Endothelial cell (in vitro differentiated cells): ENCODE measurements around the gene CDH3. TPM values are rescaled to one million over a fixed set of nuclear protein-coding genes. Genes with fewer than 3 reads are reported as not detected.
"Not testable (repeated sequence)": the region's sequence is repeated elsewhere in the genome, so short reads cannot be mapped to it uniquely, and the experiment has no call there.

Source experiments
- DNase-seq: peaks from one replicate; pipeline ENCODE4 v3.0.0; 2021; ENCODE audit warnings: low spot score
- H3K27ac Mint-ChIP-seq: one replicate; pipeline ENCODE4 v1.8.0; 2021; ENCODE audit warnings: mixed read lengths, inconsistent platforms; ENCODE audit not compliant: unreplicated experiment
- H3K27me3 Mint-ChIP-seq: one replicate; pipeline ENCODE4 v1.8.0; 2021; ENCODE audit warnings: mild to moderate bottlenecking, moderate library complexity, mixed read lengths, inconsistent platforms; ENCODE audit not compliant: unreplicated experiment
- H3K36me3 Mint-ChIP-seq: one replicate; pipeline ENCODE4 v1.8.0; 2021; ENCODE audit warnings: mild to moderate bottlenecking, low read depth, mixed read lengths, inconsistent platforms; ENCODE audit not compliant: unreplicated experiment
- H3K4me1 Mint-ChIP-seq: one replicate; pipeline ENCODE4 v1.8.0; 2021; ENCODE audit warnings: mild to moderate bottlenecking, mixed read lengths, inconsistent platforms; ENCODE audit not compliant: unreplicated experiment
- H3K4me3 Mint-ChIP-seq: one replicate; pipeline ENCODE4 v1.8.0; 2021; ENCODE audit warnings: mild to moderate bottlenecking, mixed read lengths, inconsistent platforms; ENCODE audit not compliant: unreplicated experiment
- H3K9me3 Mint-ChIP-seq: one replicate; pipeline ENCODE4 v1.8.0; 2021; ENCODE audit warnings: mixed read lengths, inconsistent platforms; ENCODE audit not compliant: unreplicated experiment
- CTCF ChIP-seq: fragments of 200-600 bp; sonication (generic); IDR thresholded peaks from one replicate; pipeline ENCODE4 v1.5.0; 2021; ENCODE audit warnings: antibody characterized with exemption; ENCODE audit not compliant: unreplicated experiment
- total RNA-seq: library from RNA; stranded (reverse); fragmentation: NEBNext Ultra II Directional; extraction: Animal tissue kit (Norgen Biotek cat#: 25700); gene quantifications from one replicate; pipeline ENCODE4 v1.2.1, GENCODE V29; 2021; ENCODE audit not compliant: unreplicated experiment

Gene CDH3
- total RNA-seq, 1 donor from 2014 or later, result 3.2 TPM

DNA sequence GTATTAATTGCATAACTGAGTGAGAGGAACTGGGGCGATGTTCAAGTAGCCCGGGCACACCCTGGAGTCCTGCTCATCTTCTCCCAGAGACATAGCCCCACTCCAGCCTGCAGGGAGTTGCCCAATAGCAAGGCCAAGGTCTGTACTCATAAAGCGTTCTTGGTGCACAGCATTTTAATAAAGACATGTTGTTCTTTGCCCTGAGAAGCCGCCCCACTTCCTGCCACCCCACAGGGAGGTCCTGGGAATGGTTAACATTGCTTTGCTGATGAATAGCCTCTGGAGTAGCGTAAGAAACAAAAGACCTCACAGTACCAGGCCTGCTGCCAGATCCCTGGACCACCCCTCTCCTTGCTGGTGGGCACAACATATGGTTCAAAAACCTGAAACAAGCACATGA lies 70.4 kb downstream of the CDH3 start:
- H3K27ac Mint-ChIP-seq, result no peak overlapping the region
- H3K9me3 Mint-ChIP-seq, result no peaks in the 10 kb centered on the region

GRCh38 chr16:68716516-68716915 lies 71.4 kb downstream of the CDH3 start:
- DNase-seq, H3K9me3 Mint-ChIP-seq, H3K27me3 Mint-ChIP-seq, H3K36me3 Mint-ChIP-seq, H3K4me1 Mint-ChIP-seq, H3K4me3 Mint-ChIP-seq, H3K27ac Mint-ChIP-seq: not testable (repeated sequence)

More for the DNA sequence above, 70.4 kb downstream of the CDH3 start:
- peaks cover 7% of the 10 kb centered on the region for H3K4me1 Mint-ChIP-seq
- no peak for TF ChIP-seq CTCF
- H3K4me3 Mint-ChIP-seq, result no peak overlapping the region
- no peaks in the 10 kb centered on the region for H3K36me3 Mint-ChIP-seq
- peaks cover 6% of the 10 kb centered on the region for H3K27me3 Mint-ChIP-seq
- no peak for DNase-seq

GRCh38 chr16:68717684-68718083 lies 72.6 kb downstream of the CDH3 start:
- Mint-ChIP-seq H3K4me1 (no peaks in the 10 kb centered on the region), H3K27me3 (peaks cover 6% of the 10 kb centered on the region)
- DNase-seq, result no peak

DNA sequence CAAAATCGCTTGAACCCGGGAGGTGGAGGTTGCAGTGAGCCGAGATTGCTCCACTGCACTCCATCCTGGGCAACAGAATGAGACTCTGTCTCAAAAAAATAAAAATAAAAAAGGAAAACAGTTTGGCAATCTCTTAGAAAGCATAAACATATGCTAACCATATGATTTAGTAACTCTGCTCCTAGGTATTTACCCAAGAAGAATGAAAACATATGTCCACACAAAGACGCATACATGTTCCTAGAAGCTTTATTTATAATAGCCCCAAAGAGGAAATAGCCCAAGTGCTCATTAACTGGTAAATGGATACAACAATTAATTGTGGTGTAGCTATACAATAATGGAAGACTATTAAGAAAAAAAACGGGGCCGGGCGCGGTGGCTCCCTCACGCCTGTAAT lies 73.5 kb downstream of the CDH3 start:
- no peaks in the 10 kb centered on the region for H3K4me1 Mint-ChIP-seq
- TF ChIP-seq CTCF, result no peak
- H3K36me3 Mint-ChIP-seq, result no peaks in the 10 kb centered on the region
- DNase-seq, result no peak
- peaks cover 4% of the 10 kb centered on the region for H3K27me3 Mint-ChIP-seq
- no peak overlapping the region for H3K27ac Mint-ChIP-seq
- no peaks in the 10 kb centered on the region for H3K9me3 Mint-ChIP-seq
- no peak overlapping the region for H3K4me3 Mint-ChIP-seq

More at GRCh38 chr16:68717684-68718083, 72.6 kb downstream of the CDH3 start:
- no peak for TF ChIP-seq CTCF
- H3K9me3 Mint-ChIP-seq, result no peaks in the 10 kb centered on the region
- no peak overlapping the region for H3K27ac Mint-ChIP-seq
- no peak overlapping the region for H3K4me3 Mint-ChIP-seq
- no peaks in the 10 kb centered on the region for H3K36me3 Mint-ChIP-seq

DNA sequence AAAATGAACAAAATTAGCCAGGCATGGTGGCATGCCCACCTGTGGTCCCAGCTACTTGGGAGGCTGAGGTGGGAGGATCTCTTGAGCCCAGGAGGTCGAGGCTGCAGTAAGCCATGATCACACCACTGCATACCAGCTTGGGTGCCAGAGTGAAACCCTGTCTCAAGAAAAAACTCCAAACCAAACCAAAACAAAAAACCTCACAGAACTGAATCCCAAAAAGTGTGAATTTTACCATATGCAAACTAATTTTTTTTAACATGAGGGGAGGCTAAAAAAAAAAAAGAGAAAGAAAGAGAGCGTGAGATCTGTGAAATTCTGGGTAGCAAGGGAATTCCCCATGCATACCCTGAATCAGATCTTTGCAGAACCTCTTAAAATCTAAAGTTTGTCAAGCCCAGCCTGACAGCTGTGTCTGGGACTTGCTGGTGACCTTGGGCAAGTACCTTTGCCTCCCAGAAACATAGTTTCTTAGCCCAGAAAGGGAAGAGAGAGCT lies 74.9 kb downstream of the CDH3 start:
- Mint-ChIP-seq H3K27ac (no peak overlapping the region), H3K4me3 (no peak overlapping the region), H3K4me1 (no peaks in the 10 kb centered on the region), H3K9me3 (no peaks in the 10 kb centered on the region), H3K27me3 (peaks cover 3% of the 10 kb centered on the region), H3K36me3 (no peaks in the 10 kb centered on the region)
- no peak for TF ChIP-seq CTCF
- DNase-seq, result no peak
